ENCODE data around the gene MBNL3. TPM values are rescaled to one million over a fixed set of nuclear protein-coding genes. Genes with fewer than 3 reads are reported as not detected.

The MBNL3 gene
- total RNA-seq, 1 experiment from 2014 or later = 2.6 TPM

- no peak overlapping the region for H2BK120ac ChIP-seq (ENCODE audit: low read depth, low read length, poor library complexity, severe bottlenecking)
- no peak overlapping the region for H4K5ac ChIP-seq (ENCODE audit: insufficient read length, low read depth, low read length)
- DNase-seq = no peak
- Mint-ChIP-seq H3K36me3 (ENCODE audit: insufficient read depth in 1 of 3, low read depth in 3 of 3) (no peaks in the 10 kb centered on the region), H3K4me3 (no peak overlapping the region), H3K27me3 (ENCODE audit: low read depth) (peaks cover 8% of the 10 kb centered on the region), H3K27ac (no peak overlapping the region), H3K4me1 (no peaks in the 10 kb centered on the region), H3K9me3 (no peaks in the 10 kb centered on the region; a peak in 1 of 5 replicates)
- no peak overlapping the region for H2BK20ac ChIP-seq (ENCODE audit: low read depth, low read length, poor library complexity, severe bottlenecking)
- H2BK12ac ChIP-seq (ENCODE audit: insufficient read length, low read depth, low read length) = no peak overlapping the region
- H3K27ac ChIP-seq (ENCODE audit: insufficient read length, low read depth, low read length) = no peak overlapping the region
- H4K20me1 ChIP-seq (ENCODE audit: control insufficient read depth, insufficient read depth, insufficient read length) = no peaks in the 10 kb centered on the region
- no peak overlapping the region for H4K8ac ChIP-seq (replicated peaks; ENCODE audit: insufficient read length, low read depth, low read length)
- no peak overlapping the region for H3K4me2 ChIP-seq (ENCODE audit: insufficient read depth, insufficient read length, low read length)
- no peaks in the 10 kb centered on the region for H3K23me2 ChIP-seq (ENCODE audit: insufficient read length, low read depth, low read length, poor library complexity, severe bottlenecking)
- no peak overlapping the region for H2AK5ac ChIP-seq (ENCODE audit: insufficient read length, low read length)
- no peak overlapping the region for H3K14ac ChIP-seq (ENCODE audit: insufficient read depth, low read length)
- no peaks in the 10 kb centered on the region for H3K4me1 ChIP-seq (ENCODE audit: insufficient read depth, low read length)
- no peak overlapping the region for H3K4ac ChIP-seq (ENCODE audit: low read depth, low read length)
- H4K91ac ChIP-seq (ENCODE audit: insufficient read length, low read depth, low read length) = no peak overlapping the region
- H2AFZ ChIP-seq (ENCODE audit: low read length) = no peak overlapping the region
- H3K56ac ChIP-seq (ENCODE audit: insufficient read length, low read depth, low read length) = no peak overlapping the region
- no peaks in the 10 kb centered on the region for H3K9me3 ChIP-seq (ENCODE audit: control insufficient read depth, low read depth, low read length)
- H3K9ac ChIP-seq (ENCODE audit: extremely low read depth, insufficient read length, low read length) = no peak overlapping the region
- H2BK15ac ChIP-seq (ENCODE audit: low read depth, low read length) = no peak overlapping the region
- no peak for TF ChIP-seq CTCF (conservative IDR thresholded peaks at IDR 0.05)
- H3K23ac ChIP-seq (ENCODE audit: insufficient read length, low read depth, low read length) = no peak overlapping the region
- H3K27me3 ChIP-seq (ENCODE audit: insufficient read depth, low read length) = no peaks in the 10 kb centered on the region
- H2BK5ac ChIP-seq (ENCODE audit: insufficient read length, low read length) = no peak overlapping the region
- H3T11ph ChIP-seq (ENCODE audit: low read length) = no peak overlapping the region
- WGBS (ENCODE audit: extremely low coverage, insufficient read length, low lambda C conversion rate) = no CpG with 5 or more reads among the region's 1 CpG
- no peaks in the 10 kb centered on the region for H3K79me1 ChIP-seq (ENCODE audit: insufficient read depth, low read depth, low read length, poor library complexity, severe bottlenecking)
- no peaks in the 10 kb centered on the region for H3K79me2 ChIP-seq (ENCODE audit: insufficient read depth, low read length)
- no peak overlapping the region for H3K18ac ChIP-seq (ENCODE audit: insufficient read length, low read depth, low read length)
These were observed 29.6 kb upstream of the MBNL3 start for GRCh38 chrX:132518401-132518800.
